Thyroid gland (tissue), 4 donors: ENCODE data around the gene RNU5D-1. TPM values are rescaled to one million over a fixed set of nuclear protein-coding genes. Genes with fewer than 3 reads are reported as not detected.

Source experiments
- DNase-seq, 2 donors: peaks; one replicate each; pipeline ENCODE4 v3.0.0-alpha.2; 2019
- H3K27ac ChIP-seq, 3 donors: fragments of 200-600 bp; sonication (generic); 1 replicate in 2 of 3; 2 replicates in 1 of 3; pipeline ENCODE4 v1.5.1; 2016 to 2019; ENCODE audit warnings: mild to moderate bottlenecking in 1 of 3, moderate library complexity in 1 of 3
- H3K27me3 ChIP-seq: fragments of 200-600 bp; sonication (generic); one replicate; pipeline ENCODE4 v1.5.1; 2019
- H3K36me3 ChIP-seq, 2 donors: fragments of 200-600 bp; sonication (generic); one replicate each; pipeline ENCODE4 v1.5.1; 2016 to 2019
- H3K4me1 ChIP-seq, 2 donors: fragments of 200-600 bp; sonication (generic); one replicate each; pipeline ENCODE4 v1.5.1; 2017 to 2019
- H3K4me3 ChIP-seq, 3 donors: fragments of 200-600 bp; sonication (generic); replicated peaks in 1 of 3; 1 replicate in 2 of 3; 2 replicates in 1 of 3; pipeline ENCODE4 v1.5.1; 2016; ENCODE audit warnings: mild to moderate bottlenecking in 1 of 3
- H3K9me3 ChIP-seq: fragments of 200-600 bp; sonication (generic); one replicate; pipeline ENCODE4 v1.5.1; 2017
- CTCF ChIP-seq, 6 experiments: fragments of 200-600 bp in 3 of 6; fragments of 450-650 bp in 3 of 6; sonication (generic) in 3 of 6; IDR thresholded peaks; one replicate each; pipeline ENCODE4 v1.5.1; 2016 to 2019; ENCODE audit warnings: antibody characterized with exemption in 6 of 6, mild to moderate bottlenecking in 2 of 6, inconsistent platforms in 1 of 6, moderate library complexity in 1 of 6
- POLR2A ChIP-seq, 2 donors: fragments of 450-650 bp; IDR thresholded peaks; one replicate each; pipeline ENCODE4 v1.6.1; 2017; ENCODE audit warnings: antibody characterized with exemption in 2 of 2, mild to moderate bottlenecking in 2 of 2, moderate library complexity in 1 of 2
- WGBS, 2 donors: methylation state at CpG; one replicate each; pipeline ENCODE4 v1.1.5; 2017; 5-methylcytosine and 5-hydroxymethylcytosine counted together
- intact Hi-C: fragments of 100-400 bp; cut with DNase I; formaldehyde crosslinking; loops from one replicate; pipeline ENCODE4 v1.15.1; 2023
- total RNA-seq, 4 donors: library from RNA; depleted of rRNA; stranded (reverse); fragments of >200 nt; gene quantifications; one replicate each; pipeline ENCODE4 v1.2.3, GENCODE V29; 2016

Gene RNU5D-1
- total RNA-seq, 4 donors from 2014 or later, result not detected

- H3K27ac ChIP-seq, result peak overlapping the region; percentile 36 to 86 (median 71)
- DNase-seq, result peak; percentile 76 to 89
- no peaks in the 10 kb centered on the region for H3K4me1 ChIP-seq
- intact Hi-C loops, result loop anchor here (10.0 kb wide), 1 partner anchor 63 kb away; the partner anchor contains the start of gene BEST4
- TF ChIP-seq CTCF (IDR thresholded peaks at IDR 0.05) (no peak), POLR2A (IDR thresholded peaks at IDR 0.05) (peak in 1 of 2 donors; percentile 73)
- no peaks in the 10 kb centered on the region for H3K27me3 ChIP-seq
- H3K36me3 ChIP-seq, result no peaks in the 10 kb centered on the region
- 15 to 37% methylated on average over 14 of the region's 14 CpGs for WGBS, 2 donors
- no peaks in the 10 kb centered on the region for H3K9me3 ChIP-seq
- no peak overlapping the region for H3K4me3 ChIP-seq
These were observed 9.2 kb downstream of the RNU5D-1 start for GRCh38 chr1:44721485-44722361.

DNA sequence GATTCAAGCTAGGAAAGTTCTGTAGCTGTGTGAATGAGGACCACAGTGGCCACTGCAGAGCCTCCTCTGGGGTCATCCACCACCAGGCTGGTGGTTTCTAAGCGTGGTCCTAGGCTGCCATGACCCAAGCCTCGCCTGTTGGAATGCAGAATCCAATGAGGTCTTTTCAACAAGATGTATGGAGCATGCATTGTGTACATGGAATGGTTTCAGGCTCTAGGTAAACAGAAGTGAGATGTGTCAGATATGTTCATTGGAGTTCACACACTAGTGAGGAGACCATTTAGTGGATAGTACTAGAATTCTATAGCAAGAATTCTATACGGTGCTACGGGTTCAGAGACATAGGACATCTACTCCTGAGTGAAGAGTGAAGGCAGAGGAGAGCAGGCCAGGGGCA is 10.7 kb downstream of the RNU5D-1 start:
- 83 to 97% methylated on average over 4 of the region's 4 CpGs for WGBS, 2 donors
- Histone ChIP-seq H3K4me3 (no peak overlapping the region), H3K4me1 (no peaks in the 10 kb centered on the region), H3K36me3 (no peaks in the 10 kb centered on the region), H3K27me3 (no peaks in the 10 kb centered on the region), H3K27ac (no peak overlapping the region), H3K9me3 (no peaks in the 10 kb centered on the region)
- intact Hi-C loops, result loop anchor here (10.0 kb wide), 1 partner anchor 65 kb away; the partner anchor contains the start of gene BEST4
- TF ChIP-seq CTCF (IDR thresholded peaks at IDR 0.05) (no peak), POLR2A (IDR thresholded peaks at IDR 0.05) (no peak)
- no peak for DNase-seq

DNA sequence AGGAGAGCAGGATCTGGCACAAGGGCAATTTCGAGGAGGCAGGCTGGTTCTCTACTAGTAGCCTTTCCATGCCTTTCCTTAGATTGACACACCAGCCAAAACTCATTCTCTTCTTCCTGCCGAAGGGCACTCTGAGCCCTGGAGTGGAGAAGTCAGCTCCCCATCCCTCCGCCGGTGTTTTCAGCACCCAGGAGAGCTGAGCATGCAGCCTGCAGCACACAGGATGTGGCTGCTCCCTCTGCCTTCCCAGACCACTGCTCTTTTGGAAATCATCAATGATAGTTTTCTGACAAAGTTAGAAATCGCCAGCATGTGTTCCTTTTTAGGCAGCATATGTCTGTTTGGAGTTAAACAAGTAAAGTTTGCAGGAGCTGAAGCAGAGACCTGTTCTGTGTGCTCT is 11.7 kb downstream of the RNU5D-1 start:
- TF ChIP-seq CTCF (IDR thresholded peaks at IDR 0.05) (no peak), POLR2A (IDR thresholded peaks at IDR 0.05) (no peak)
- no peaks in the 10 kb centered on the region for H3K27me3 ChIP-seq
- H3K4me1 ChIP-seq, result no peaks in the 10 kb centered on the region
- H3K9me3 ChIP-seq, result no peaks in the 10 kb centered on the region
- no peaks in the 10 kb centered on the region for H3K36me3 ChIP-seq
- no peak overlapping the region for H3K27ac ChIP-seq
- DNase-seq, result no peak
- no peak overlapping the region for H3K4me3 ChIP-seq
- WGBS, 2 donors, result 51 to 62% methylated on average over 5 of the region's 5 CpGs
- intact Hi-C loops, result no loop called here

DNA sequence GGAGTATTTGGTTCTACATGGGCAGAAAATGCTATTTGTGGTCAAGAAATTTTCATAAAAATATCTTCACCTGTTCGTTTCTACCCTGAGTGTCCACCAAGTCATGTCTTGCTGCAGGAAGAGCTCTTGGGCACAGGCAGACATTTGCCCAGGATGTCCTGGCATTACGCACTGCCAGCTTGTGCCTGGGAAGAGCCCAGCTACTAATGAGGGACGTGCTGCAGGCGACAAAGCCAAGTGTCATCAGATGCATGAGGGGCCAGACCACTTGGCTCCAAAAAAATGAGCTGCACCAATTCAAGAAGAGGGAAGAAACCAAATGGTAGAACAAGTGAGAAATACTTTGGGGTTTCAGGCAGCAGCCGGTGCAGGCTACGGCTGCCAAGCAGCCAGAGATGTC is 12.9 kb downstream of the RNU5D-1 start:
- 87 to 90% methylated on average over 6 of the region's 6 CpGs for WGBS, 2 donors
- no peaks in the 10 kb centered on the region for H3K27me3 ChIP-seq
- no peaks in the 10 kb centered on the region for H3K4me1 ChIP-seq
- H3K36me3 ChIP-seq, result no peaks in the 10 kb centered on the region
- H3K4me3 ChIP-seq, result no peak overlapping the region
- no peaks in the 10 kb centered on the region for H3K9me3 ChIP-seq
- intact Hi-C loops, result no loop called here
- TF ChIP-seq CTCF (IDR thresholded peaks at IDR 0.05) (no peak), POLR2A (IDR thresholded peaks at IDR 0.05) (no peak)
- H3K27ac ChIP-seq, result no peak overlapping the region
- DNase-seq, result no peak

- no peak for DNase-seq
- no peaks in the 10 kb centered on the region for H3K4me1 ChIP-seq
- 63 to 88% methylated on average over 1 of the region's 1 CpG for WGBS, 2 donors
- H3K27me3 ChIP-seq, result no peaks in the 10 kb centered on the region
- intact Hi-C loops, result no loop called here
- no peak overlapping the region for H3K4me3 ChIP-seq
- no peak overlapping the region for H3K27ac ChIP-seq
- no peaks in the 10 kb centered on the region for H3K36me3 ChIP-seq
- no peak for TF ChIP-seq POLR2A (IDR thresholded peaks at IDR 0.05)
- TF ChIP-seq CTCF (IDR thresholded peaks at IDR 0.05), result no peak
- H3K9me3 ChIP-seq, result no peaks in the 10 kb centered on the region
These were observed 13.3 kb downstream of the RNU5D-1 start for GRCh38 chr1:44717653-44718052.
